Panc1 (cell line): ENCODE data around the gene ORM2. TPM values are rescaled to one million over a fixed set of nuclear protein-coding genes. Genes with fewer than 3 reads are reported as not detected.

Source experiments
- ATAC-seq: fragments of 200-7000 bp; cut with Tn5 transposase; 2 replicates; pipeline ENCODE4 v1.9.1; 2020; ENCODE audit warnings: mild to moderate bottlenecking, moderate library complexity
- BruUV-seq: library from RNA; stranded (reverse); fragments of 400-500 nt; replicated peaks from 2 replicates; lab custom pipeline; 2021; lab: Mats Ljungman, UMichigan
- CTCF ChIA-PET: fragments of 300-600 bp; sonication (Branson Sonifier 250); formaldehyde crosslinking; loops from one replicate; lab custom pipeline; 2022; ENCODE audit warnings: antibody characterized with exemption; lab: Charles Lee
- POLR2A ChIA-PET: fragments of 300-600 bp; sonication (Branson Sonifier 250); formaldehyde crosslinking; loops from one replicate; lab custom pipeline; 2022; ENCODE audit warnings: antibody characterized with exemption; lab: Charles Lee
- DNase-seq: peaks from one replicate; pipeline ENCODE4 v3.0.0-alpha.2; 2010; ENCODE audit warnings: low read depth, low spot score
- H3K27ac ChIP-seq: 2 replicates; pipeline ENCODE4 v1.5.1; 2011; ENCODE audit warnings: mild to moderate bottlenecking, low read length, inconsistent platforms
- H3K27me3 ChIP-seq: fragments of 200-500 bp; sonication (Bioruptor generic); 2 replicates; pipeline ENCODE4 v1.6.0; 2014; ENCODE audit warnings: low read length, inconsistent platforms; ENCODE audit not compliant: control insufficient read depth, insufficient read depth
- H3K36me3 ChIP-seq: fragments of 200-500 bp; sonication (Bioruptor generic); 2 replicates; pipeline ENCODE4 v1.5.1; 2014; ENCODE audit warnings: inconsistent platforms, mild to moderate bottlenecking, low read length, moderate library complexity; ENCODE audit not compliant: control insufficient read depth, insufficient read depth
- H3K4me1 ChIP-seq: 2 replicates; pipeline ENCODE4 v1.5.1; 2011; ENCODE audit warnings: inconsistent platforms, mild to moderate bottlenecking, low read length, moderate library complexity; ENCODE audit not compliant: control insufficient read depth, insufficient read depth
- H3K4me3 ChIP-seq, 2 experiments: 2 replicates each; pipeline ENCODE4 v1.5.1; 2011 to 2012; ENCODE audit warnings: low read depth in 2 of 2, low read length in 2 of 2, mild to moderate bottlenecking in 2 of 2, inconsistent platforms in 1 of 2, moderate library complexity in 1 of 2
- H3K9me3 ChIP-seq: fragments of 200-500 bp; sonication (Bioruptor generic); 2 replicates; pipeline ENCODE4 v1.5.1; 2014; ENCODE audit warnings: low read depth, mild to moderate bottlenecking, inconsistent platforms, low read length, moderate library complexity; ENCODE audit not compliant: control insufficient read depth, insufficient read depth
- POLR2AphosphoS5 ChIP-seq: IDR thresholded peaks from 2 replicates; pipeline ENCODE4 v1.6.1; 2012; ENCODE audit warnings: mild to moderate bottlenecking, low read depth, low read length, moderate library complexity
- SIN3A ChIP-seq: IDR thresholded peaks from 2 replicates; pipeline ENCODE4 v1.6.1; 2012; ENCODE audit warnings: low read depth, mild to moderate bottlenecking, low read length, moderate library complexity, borderline replicate concordance; ENCODE audit not compliant: insufficient read depth
- TCF7L2 ChIP-seq: IDR thresholded peaks from 2 replicates; pipeline ENCODE4 v1.6.1; 2011; ENCODE audit warnings: mild to moderate bottlenecking, low read depth, low read length, inconsistent platforms
- in situ Hi-C: cut with HindIII; loops from 2 replicates; pipeline ENCODE4 v1.10.0; 2016; ENCODE audit warnings: low sequenced_read_pairs, low pct_unique_long_range_greater_than_20kb
- intact Hi-C: fragments of 100-400 bp; cut with micrococcal nuclease; formaldehyde crosslinking; loops from one replicate; pipeline ENCODE4 v1.10.0; 2022; ENCODE audit not compliant: unreplicated experiment
- total RNA-seq: library from RNA; stranded (reverse); gene quantifications from one replicate; pipeline ENCODE4 v1.2.1, GENCODE V29; 2021; ENCODE audit not compliant: unreplicated experiment
- TF ChIP-seq, protein P1 (sequence below), 2 experiments: IDR thresholded peaks; 2 replicates each; pipeline ENCODE4 v1.6.1; 2011 to 2012; ENCODE audit warnings: low read depth in 2 of 2, control low read depth in 1 of 2, low read length in 1 of 2, mild to moderate bottlenecking in 1 of 2, moderate library complexity in 1 of 2; ENCODE audit not compliant: insufficient read depth in 1 of 2
- TF ChIP-seq, protein P2 (sequence below): fragments of 450-650 bp; IDR thresholded peaks from 2 replicates; pipeline ENCODE4 v1.5.1; 2017; ENCODE audit warnings: mild to moderate bottlenecking

The ORM2 gene
- total RNA-seq, 1 experiment from 2014 or later, result 0.77 TPM

DNA sequence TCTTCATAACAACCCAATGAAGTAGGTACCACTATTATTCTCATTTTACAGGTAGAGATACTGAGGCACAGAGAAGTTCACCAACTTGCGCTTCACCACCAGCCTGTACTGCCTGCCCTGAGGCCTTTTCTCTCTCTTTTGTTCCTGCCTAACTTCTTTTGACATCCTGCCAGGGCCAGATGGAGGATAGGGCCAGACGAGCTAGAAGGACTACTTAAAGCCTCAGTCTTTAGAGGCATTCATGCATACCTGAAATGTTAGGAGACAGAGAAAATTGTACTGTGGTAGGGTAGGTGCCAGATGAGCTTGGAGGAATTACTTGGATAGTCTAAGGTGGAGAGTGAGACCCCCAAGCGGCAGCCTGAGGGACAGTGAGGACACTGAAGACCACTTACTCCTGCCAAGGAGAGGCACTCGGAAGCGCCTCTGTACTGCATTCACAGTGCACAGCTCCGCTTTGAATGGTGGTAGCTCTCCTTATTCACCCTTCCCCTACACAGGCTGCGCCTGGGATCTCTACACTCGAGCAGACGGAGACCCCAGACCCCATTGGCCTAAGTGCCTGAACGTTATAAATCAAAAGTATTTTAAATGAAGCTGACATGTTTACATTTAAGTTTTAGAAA is 13.0 kb upstream of the ORM2 start:
- H3K27ac ChIP-seq, result no peak overlapping the region
- no peaks in the 10 kb centered on the region for H3K9me3 ChIP-seq
- H3K36me3 ChIP-seq, result no peaks in the 10 kb centered on the region
- TF ChIP-seq SIN3A (no peak), POLR2AphosphoS5 (no peak), TCF7L2 (no peak)
- TF ChIP-seq, protein P1, sequence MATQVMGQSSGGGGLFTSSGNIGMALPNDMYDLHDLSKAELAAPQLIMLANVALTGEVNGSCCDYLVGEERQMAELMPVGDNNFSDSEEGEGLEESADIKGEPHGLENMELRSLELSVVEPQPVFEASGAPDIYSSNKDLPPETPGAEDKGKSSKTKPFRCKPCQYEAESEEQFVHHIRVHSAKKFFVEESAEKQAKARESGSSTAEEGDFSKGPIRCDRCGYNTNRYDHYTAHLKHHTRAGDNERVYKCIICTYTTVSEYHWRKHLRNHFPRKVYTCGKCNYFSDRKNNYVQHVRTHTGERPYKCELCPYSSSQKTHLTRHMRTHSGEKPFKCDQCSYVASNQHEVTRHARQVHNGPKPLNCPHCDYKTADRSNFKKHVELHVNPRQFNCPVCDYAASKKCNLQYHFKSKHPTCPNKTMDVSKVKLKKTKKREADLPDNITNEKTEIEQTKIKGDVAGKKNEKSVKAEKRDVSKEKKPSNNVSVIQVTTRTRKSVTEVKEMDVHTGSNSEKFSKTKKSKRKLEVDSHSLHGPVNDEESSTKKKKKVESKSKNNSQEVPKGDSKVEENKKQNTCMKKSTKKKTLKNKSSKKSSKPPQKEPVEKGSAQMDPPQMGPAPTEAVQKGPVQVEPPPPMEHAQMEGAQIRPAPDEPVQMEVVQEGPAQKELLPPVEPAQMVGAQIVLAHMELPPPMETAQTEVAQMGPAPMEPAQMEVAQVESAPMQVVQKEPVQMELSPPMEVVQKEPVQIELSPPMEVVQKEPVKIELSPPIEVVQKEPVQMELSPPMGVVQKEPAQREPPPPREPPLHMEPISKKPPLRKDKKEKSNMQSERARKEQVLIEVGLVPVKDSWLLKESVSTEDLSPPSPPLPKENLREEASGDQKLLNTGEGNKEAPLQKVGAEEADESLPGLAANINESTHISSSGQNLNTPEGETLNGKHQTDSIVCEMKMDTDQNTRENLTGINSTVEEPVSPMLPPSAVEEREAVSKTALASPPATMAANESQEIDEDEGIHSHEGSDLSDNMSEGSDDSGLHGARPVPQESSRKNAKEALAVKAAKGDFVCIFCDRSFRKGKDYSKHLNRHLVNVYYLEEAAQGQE (IDR thresholded peaks at IDR 0.05; ENCODE audit: insufficient read depth in 1 of 2, low read depth in 2 of 2, low read length in 1 of 2), result no peak
- TF ChIP-seq, protein P2, sequence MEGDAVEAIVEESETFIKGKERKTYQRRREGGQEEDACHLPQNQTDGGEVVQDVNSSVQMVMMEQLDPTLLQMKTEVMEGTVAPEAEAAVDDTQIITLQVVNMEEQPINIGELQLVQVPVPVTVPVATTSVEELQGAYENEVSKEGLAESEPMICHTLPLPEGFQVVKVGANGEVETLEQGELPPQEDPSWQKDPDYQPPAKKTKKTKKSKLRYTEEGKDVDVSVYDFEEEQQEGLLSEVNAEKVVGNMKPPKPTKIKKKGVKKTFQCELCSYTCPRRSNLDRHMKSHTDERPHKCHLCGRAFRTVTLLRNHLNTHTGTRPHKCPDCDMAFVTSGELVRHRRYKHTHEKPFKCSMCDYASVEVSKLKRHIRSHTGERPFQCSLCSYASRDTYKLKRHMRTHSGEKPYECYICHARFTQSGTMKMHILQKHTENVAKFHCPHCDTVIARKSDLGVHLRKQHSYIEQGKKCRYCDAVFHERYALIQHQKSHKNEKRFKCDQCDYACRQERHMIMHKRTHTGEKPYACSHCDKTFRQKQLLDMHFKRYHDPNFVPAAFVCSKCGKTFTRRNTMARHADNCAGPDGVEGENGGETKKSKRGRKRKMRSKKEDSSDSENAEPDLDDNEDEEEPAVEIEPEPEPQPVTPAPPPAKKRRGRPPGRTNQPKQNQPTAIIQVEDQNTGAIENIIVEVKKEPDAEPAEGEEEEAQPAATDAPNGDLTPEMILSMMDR, result no peak
- H3K4me1 ChIP-seq, result no peaks in the 10 kb centered on the region
- H3K4me3 ChIP-seq, result no peak overlapping the region
- no peaks in the 10 kb centered on the region for H3K27me3 ChIP-seq
- ChIA-PET CTCF (no interaction called here), POLR2A (interaction anchor here (0.6 kb wide), 1 partner anchor 119 kb away, joined by 4 read pairs; no protein-coding TSS in a partner anchor)
- intact Hi-C loops, result no loop called here
- ATAC-seq, result no peak
- no TSS peak for BruUV-seq
- DNase-seq, result no peak
- in situ Hi-C loops, result no loop called here

DNA sequence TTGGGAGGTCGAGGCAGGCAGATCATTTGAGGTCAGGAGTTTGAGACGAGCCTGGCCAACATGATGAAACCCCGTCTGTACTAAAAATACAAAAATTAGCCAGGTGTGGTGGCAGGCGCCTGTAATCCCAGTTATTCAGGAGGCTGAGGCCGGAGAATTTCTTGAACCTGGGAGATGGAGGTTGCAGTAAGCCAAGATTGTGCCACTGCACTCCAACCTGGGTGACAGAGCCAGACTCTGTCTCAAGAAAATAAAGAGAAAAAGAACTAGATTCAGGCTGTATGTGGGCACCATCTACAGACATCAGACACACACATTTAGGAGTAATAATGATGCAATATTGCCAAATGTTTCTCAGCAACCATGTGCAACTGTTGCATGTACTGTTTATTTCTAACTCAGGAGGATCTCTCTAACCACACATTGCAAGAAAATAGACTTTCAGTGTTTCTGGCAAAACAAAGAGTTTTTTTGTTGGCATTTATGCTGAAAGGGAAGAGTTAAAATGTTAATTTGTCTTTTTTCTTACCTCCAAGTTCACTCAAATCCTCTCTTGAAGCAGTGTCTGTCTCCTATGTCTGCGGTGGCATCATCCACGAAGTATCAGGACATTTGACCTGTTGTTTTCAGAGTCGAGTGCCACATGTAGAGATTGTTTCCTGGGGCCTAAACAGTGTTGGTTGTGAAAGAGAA is 11.9 kb upstream of the ORM2 start:
- H3K4me1 ChIP-seq, result no peaks in the 10 kb centered on the region
- H3K27me3 ChIP-seq, result no peaks in the 10 kb centered on the region
- H3K4me3 ChIP-seq, result no peak overlapping the region
- BruUV-seq, result no TSS peak
- in situ Hi-C loops (no loop called here), intact Hi-C loops (no loop called here)
- CTCF ChIA-PET, result no interaction called here
- ATAC-seq (no peak), DNase-seq (no peak)
- POLR2A ChIA-PET, result no interaction called here
- no peak for TF ChIP-seq SIN3A
- no peak for TF ChIP-seq TCF7L2
- TF ChIP-seq, protein P1 (IDR thresholded peaks at IDR 0.05; ENCODE audit: insufficient read depth in 1 of 2, low read depth in 2 of 2, low read length in 1 of 2), result no peak
- TF ChIP-seq, protein P2, result no peak
- no peak for TF ChIP-seq POLR2AphosphoS5
- no peaks in the 10 kb centered on the region for H3K36me3 ChIP-seq
- no peaks in the 10 kb centered on the region for H3K9me3 ChIP-seq
- peak overlapping the region; percentile 23; the same call in 1 of the 2 replicates for H3K27ac ChIP-seq
